ENCODE data around the gene PLEKHH3.

Gene PLEKHH3

GRCh38 chr17:42684929-42685556, 8.2 kb upstream of the PLEKHH3 start:
- no peak for DNase-seq

GRCh38 chr17:42683407-42684034, 6.7 kb upstream of the PLEKHH3 start:
- no peak for DNase-seq

DNA sequence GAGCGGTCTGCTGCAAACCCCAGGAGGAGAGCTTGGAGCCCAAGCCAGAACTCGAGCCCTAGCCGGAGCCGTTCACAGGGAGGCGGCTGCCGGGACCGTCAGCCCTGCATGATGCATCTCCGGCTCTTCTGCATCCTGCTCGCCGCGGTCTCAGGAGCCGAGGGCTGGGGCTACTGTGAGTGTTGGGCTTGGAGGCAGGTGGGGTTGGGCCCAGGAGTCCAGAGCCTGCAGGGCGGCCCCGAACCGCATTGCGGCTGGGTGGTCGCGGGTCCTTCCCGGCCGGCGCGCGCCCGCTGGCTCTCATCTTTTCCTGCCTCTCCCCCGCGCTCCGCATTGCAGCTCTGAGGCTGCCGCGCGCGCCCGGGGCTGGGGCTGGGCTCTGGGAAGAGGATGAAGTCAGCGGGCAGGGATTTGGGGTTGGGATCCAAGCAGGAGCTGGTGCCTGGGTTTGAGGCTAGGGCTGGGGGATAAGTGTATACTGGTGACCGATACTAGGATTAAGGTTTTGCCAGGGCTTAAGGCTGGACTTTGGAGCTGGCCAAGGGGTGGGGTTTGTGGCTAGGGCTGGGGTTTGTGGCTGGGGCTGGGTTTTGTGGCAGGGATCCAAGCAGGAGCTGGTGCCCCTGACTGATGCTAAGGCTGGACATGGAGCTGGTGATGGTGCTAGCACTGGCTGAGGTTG, 6.1 kb upstream of the PLEKHH3 start:
- no peak for DNase-seq

- no peak for DNase-seq
Measured at GRCh38 chr17:42681976-42682721, 5.4 kb upstream of the PLEKHH3 start, which contains the start of gene CNTNAP1. Gene CNTNAP1, plus strand, starts transcription at chr17:42682531. Its CDS starts 299 bp downstream, at chr17:42682830.

GRCh38 chr17:42680331-42680808, 3.6 kb upstream of the PLEKHH3 start:
- no peak for DNase-seq

DNA sequence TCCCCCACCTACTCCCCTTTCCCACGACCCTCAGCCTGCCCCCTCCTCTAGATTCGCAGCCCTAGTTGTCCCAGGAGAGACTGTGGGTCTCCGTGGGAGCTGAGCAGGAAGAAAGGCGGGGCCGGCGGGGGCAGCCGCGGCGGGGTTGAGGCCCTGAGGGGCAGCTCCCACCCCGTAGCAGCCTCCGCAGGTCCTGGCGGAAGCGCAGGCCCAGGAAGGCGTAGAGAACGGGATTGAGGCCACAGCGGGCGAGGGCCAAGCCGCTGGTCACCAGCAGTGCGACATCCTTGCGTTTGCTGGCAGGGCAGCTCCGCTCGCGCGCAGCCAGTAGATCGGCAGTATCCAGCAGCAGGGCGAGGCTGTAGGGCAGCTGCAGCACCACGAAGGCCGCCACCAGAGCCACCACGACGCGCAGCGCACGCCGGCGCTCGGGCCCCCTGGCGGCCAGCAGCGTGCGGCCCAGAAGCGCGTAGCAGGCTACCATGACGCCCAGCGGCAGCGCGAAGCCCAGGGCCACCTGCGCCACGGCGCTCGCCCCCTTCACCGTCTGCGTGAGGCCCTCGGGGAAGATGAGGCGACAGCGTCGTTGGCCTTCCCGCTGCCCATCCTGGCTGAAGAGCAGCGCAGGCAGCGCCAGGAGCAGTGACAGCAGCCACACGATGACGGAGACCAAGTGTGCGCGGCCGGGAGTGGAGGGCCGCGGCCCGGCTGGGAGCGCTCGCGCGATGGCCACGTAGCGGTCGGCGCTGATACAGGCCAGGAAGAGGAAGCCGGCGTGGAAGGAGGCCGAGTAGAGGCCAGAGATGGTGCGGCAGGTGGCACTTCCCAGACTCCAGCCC, 2.9 kb upstream of the PLEKHH3 start:
- DNase-seq, result no peak

DNA sequence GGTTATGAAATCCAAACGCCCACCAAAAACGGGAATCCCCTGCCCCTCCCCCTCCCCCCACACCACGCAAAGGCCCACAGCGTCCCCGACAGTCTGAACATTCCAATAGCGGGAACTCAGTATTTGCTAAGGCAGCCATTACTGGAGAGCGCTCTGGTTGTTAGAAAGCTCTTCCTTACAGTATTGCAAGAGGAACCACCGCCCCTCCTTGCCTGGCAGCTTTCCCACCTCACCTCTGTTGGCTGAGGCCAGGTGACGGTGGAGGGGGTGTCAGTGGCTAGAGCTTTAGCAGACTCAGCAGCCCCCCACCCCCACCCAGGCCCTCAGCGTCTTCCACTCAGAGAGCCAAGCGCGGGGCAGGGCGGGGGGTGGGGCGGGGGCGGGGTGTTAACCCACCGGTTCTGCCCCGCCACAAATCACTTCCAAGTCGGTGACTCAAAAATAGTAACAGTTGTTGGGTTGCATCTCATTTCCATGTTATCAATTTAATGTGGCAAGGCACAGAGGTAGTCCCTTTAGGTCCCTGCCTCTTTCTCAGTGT, 2.2 kb upstream of the PLEKHH3 start:
- no peak for DNase-seq

- DNase-seq, result peak; percentile 63
Measured at GRCh38 chr17:42677921-42678781, 1.4 kb upstream of the PLEKHH3 start.

- peak; percentile 99 for DNase-seq
Measured at GRCh38 chr17:42677012-42677857, 441 bp upstream of the PLEKHH3 start.

GRCh38 chr17:42675965-42676423, 800 bp downstream of the PLEKHH3 start:
- no peak for DNase-seq

DNA sequence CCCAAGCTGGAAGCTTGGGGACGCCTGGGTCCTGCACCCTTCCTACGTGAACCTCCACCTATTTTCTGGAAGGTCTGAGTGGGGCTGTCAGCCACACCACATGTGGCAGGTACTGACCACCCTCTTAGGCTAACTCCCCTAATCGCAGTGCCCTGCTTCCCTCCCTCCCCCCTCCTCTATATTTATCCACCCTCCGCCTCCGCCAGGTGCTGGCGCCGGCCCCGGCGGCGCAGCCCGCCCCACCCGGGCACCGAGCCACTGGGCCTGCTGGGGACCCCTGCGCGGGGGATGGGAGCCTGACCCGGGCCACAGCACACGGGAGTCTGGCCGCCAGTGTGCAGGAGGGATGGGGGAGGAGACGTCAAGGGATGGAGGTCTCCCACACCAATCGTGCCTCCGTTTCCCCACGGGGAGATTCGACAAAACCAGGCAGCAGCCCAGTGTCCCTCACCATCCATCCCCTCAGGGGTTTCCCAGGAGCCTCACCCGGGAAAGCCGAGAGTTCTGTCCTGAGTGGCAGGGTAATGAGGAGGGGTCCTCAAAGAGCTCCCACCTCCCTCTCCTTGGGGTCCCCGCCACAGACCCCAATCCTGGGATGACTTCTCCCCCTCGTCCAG, 1.3 kb downstream of the PLEKHH3 start:
- DNase-seq, result no peak

GRCh38 chr17:42674755-42675347, 1.9 kb downstream of the PLEKHH3 start:
- no peak for DNase-seq

DNA sequence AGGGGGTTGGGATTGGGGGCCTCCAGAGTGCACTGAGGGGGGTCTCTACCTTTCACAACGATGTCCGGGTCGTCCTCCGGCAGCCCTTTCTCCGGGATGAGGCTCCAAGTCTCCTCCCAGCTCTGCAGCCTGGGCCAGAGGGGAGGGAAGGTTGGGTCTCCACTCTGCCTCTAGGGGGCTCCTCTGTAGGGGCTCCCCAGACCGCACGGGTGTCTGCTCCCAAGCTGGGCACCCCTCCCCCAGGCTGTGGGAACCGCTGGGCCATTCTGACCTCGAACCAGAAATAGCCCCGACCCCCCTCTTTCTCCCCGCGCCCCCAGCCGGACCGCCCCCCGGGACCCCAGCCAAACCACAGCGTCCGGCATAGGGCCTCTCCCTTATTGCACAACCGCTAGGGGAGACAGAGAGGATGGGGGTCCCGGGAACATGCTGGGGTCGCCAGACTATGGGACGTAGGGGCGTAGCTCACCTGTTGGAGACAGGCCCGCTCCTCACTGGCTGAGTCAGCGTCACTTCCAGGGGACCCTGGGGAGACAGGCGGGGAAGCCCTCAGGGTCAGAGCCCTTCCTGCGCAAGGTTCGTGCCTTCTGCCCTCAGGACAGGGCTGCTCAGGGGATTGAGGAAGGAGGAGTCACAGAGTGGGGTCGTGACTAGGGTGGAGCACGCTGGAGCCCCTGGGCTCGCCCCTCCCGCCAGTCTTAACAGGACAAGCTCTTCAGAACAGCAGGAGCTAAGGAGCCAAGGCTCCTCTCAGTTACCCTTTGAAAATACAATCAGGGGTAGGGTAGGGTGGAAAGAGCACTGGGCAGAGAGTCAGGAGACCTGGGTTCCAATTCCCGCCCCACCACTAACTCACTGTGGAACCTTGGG, 2.7 kb downstream of the PLEKHH3 start:
- DNase-seq, result no peak

DNA sequence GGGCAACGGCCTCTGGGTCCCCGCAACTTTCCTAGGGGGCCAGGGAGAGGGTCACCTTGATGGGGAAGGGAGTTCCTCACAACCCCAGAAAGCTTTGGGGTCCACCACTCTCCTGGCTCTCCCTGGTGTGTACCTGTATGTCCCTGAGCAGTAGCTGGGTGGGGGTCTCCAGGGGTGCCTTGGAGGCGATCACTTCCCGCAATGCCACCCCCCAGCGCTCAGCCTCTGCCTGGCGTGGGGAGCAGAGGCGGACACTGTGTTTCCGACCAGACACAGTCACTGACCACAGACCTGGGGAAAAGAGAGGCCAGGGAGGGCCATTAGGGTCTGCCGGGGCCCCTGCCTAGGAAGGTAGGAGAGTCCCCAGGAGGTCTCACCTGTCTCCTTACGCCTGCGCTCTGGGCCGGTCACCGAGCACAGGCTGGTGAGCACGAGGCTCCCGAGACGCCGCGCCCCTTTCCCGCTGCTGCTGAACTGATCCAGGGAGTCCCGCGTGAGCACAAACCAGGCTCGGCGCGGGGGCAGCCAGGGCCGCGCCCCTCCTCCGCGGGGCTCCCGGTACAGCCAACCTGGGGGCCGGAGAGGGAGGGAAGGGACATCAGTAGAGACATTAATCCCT, 3.4 kb downstream of the PLEKHH3 start:
- DNase-seq, result no peak

DNA sequence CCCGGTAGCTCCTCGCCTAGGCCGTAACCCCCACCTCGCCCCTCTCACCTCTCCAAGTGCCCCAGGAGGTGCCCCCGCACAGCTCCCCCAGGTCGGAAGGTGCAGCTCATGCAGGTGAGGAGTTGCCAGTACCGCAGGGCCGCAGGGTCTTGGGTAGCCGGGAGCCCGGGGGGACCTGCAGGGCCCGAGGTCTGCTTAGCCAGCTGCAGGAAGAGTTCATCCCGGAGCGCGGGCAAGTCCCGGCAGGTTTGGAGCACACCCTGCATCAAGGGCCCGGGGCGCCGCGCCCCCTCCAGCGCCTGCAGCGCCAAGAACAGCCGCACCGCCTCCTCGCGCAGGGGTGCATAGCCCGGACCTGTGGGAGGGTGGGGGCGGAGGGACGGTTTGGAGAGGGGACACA, 4.8 kb downstream of the PLEKHH3 start:
- no peak for DNase-seq

- DNase-seq, result no peak
Measured at GRCh38 chr17:42670789-42671657, 5.8 kb downstream of the PLEKHH3 start.

Measured in activated T-cell treated with anti-CD3 and anti-CD28 coated beads for 4 hours (primary cell).